ENCODE results near the gene SLC38A9. TPM values are rescaled to one million over a fixed set of nuclear protein-coding genes. Genes with fewer than 3 reads are reported as not detected.
"Not testable (repeated sequence)": the region's sequence is repeated elsewhere in the genome, so short reads cannot be mapped to it uniquely, and the experiment has no call there.

Gene SLC38A9
- total and polyA plus RNA-seq, 4 donors, result 11.4 to 31.0 (median 18.6) TPM

DNA sequence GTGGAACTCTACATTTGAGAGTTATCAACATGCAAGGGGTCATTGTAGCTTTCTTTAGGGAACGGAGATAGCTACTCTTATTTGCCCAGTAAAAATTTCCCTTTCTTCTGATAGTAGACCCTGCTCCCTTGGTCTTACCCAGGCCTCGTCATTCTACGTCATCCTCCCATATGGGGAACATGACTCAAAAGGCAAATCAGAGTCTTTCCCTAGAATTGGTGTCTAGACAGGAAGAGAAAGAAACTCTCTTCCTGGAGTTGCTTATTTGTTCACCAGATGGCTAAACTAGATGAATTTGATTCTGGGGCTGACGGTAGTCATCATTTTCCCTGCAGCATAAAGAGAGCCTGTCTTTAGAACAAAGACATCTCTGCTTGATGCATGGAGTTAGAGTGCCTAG is 12.2 kb upstream of the SLC38A9 start:
- Histone ChIP-seq H3K27me3 (ENCODE audit: control insufficient read depth in 4 of 4, insufficient read depth in 4 of 4, low read length in 3 of 4) (no peaks in the 10 kb centered on the region), H3K9me3 (ENCODE audit: control insufficient read depth in 4 of 4, low read length in 3 of 4) (no peaks in the 10 kb centered on the region), H3K4me3 (ENCODE audit: low read depth in 1 of 3, low read length in 3 of 3) (no peak overlapping the region), H3K27ac (ENCODE audit: low read depth in 1 of 2, low read length in 2 of 2) (no peak overlapping the region), H3K9ac (ENCODE audit: low read depth in 1 of 2, low read length in 2 of 2) (no peak overlapping the region), H3K36me3 (ENCODE audit: control insufficient read depth in 4 of 4, insufficient read depth in 3 of 4, low read depth in 1 of 4, low read length in 3 of 4) (no peaks in the 10 kb centered on the region), H3K4me1 (ENCODE audit: control insufficient read depth in 4 of 4, insufficient read depth in 4 of 4, low read length in 3 of 4) (no peaks in the 10 kb centered on the region)
- WGBS, result 86% methylated on average over 4 of the region's 4 CpGs
- TF ChIP-seq GABPA (IDR thresholded peaks at IDR 0.05 in 1 of 2, conservative IDR thresholded peaks at IDR 0.05 in 1 of 2) (no peak), RAD21 (IDR thresholded peaks at IDR 0.05) (no peak), JUND (IDR thresholded peaks at IDR 0.05) (no peak), EGR1 (IDR thresholded peaks at IDR 0.05; ENCODE audit: low read depth in 2 of 2) (no peak), HNF4A (conservative IDR thresholded peaks at IDR 0.05) (no peak), RXRA (IDR thresholded peaks at IDR 0.05) (no peak)
- TF ChIP-seq, protein P1, sequence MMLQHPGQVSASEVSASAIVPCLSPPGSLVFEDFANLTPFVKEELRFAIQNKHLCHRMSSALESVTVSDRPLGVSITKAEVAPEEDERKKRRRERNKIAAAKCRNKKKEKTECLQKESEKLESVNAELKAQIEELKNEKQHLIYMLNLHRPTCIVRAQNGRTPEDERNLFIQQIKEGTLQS (IDR thresholded peaks at IDR 0.05), result no peak
- TF ChIP-seq, protein P2, sequence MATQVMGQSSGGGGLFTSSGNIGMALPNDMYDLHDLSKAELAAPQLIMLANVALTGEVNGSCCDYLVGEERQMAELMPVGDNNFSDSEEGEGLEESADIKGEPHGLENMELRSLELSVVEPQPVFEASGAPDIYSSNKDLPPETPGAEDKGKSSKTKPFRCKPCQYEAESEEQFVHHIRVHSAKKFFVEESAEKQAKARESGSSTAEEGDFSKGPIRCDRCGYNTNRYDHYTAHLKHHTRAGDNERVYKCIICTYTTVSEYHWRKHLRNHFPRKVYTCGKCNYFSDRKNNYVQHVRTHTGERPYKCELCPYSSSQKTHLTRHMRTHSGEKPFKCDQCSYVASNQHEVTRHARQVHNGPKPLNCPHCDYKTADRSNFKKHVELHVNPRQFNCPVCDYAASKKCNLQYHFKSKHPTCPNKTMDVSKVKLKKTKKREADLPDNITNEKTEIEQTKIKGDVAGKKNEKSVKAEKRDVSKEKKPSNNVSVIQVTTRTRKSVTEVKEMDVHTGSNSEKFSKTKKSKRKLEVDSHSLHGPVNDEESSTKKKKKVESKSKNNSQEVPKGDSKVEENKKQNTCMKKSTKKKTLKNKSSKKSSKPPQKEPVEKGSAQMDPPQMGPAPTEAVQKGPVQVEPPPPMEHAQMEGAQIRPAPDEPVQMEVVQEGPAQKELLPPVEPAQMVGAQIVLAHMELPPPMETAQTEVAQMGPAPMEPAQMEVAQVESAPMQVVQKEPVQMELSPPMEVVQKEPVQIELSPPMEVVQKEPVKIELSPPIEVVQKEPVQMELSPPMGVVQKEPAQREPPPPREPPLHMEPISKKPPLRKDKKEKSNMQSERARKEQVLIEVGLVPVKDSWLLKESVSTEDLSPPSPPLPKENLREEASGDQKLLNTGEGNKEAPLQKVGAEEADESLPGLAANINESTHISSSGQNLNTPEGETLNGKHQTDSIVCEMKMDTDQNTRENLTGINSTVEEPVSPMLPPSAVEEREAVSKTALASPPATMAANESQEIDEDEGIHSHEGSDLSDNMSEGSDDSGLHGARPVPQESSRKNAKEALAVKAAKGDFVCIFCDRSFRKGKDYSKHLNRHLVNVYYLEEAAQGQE (IDR thresholded peaks at IDR 0.05), result no peak
- no peak for DNase-seq (ENCODE audit: low spot score)

DNA sequence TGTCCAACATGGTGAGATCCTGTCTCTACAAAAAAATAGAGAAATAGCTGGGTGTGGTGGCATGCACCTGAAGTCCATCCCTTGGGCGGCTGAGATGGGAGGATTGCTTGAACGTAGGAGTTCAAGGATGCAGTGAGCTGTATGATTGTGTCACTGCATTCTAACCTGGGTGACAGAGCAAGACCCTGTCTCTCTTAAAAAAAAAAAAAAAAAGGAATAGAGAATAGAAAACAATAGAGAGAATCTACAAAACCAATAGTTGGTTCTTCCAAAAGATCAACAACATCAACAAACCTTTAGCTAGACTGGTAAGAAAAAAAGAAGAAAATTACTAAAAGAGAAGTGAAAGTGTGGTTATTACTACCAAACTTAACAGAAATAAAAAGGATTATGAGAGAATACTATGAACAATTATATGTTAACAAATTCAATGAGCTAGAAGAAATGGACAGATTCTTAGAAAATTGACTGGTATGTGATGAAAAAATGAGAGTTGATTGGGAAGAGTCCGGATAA is 8.1 kb upstream of the SLC38A9 start:
- H3K36me3 ChIP-seq (ENCODE audit: control insufficient read depth in 4 of 4, insufficient read depth in 3 of 4, low read depth in 1 of 4, low read length in 3 of 4), result no peaks in the 10 kb centered on the region
- no peak overlapping the region for H3K9ac ChIP-seq (ENCODE audit: low read depth in 1 of 2, low read length in 2 of 2)
- H3K27ac ChIP-seq (ENCODE audit: low read depth in 1 of 2, low read length in 2 of 2), result no peak overlapping the region
- H3K4me3 ChIP-seq (ENCODE audit: low read depth in 1 of 3, low read length in 3 of 3), result no peak overlapping the region
- no peaks in the 10 kb centered on the region for H3K9me3 ChIP-seq (ENCODE audit: control insufficient read depth in 4 of 4, low read length in 3 of 4)
- no peaks in the 10 kb centered on the region for H3K27me3 ChIP-seq (ENCODE audit: control insufficient read depth in 4 of 4, insufficient read depth in 4 of 4, low read length in 3 of 4)
- no peak for DNase-seq (ENCODE audit: low spot score)
- H3K4me1 ChIP-seq (ENCODE audit: control insufficient read depth in 4 of 4, insufficient read depth in 4 of 4, low read length in 3 of 4), result no peaks in the 10 kb centered on the region
- WGBS, result 94% methylated on average over 3 of the region's 3 CpGs
- TF ChIP-seq HNF4A (conservative IDR thresholded peaks at IDR 0.05), result no peak
- no peak for TF ChIP-seq TAF1 (conservative IDR thresholded peaks at IDR 0.05)
- TF ChIP-seq FOXA1 (IDR thresholded peaks at IDR 0.05), result no peak
- no peak for TF ChIP-seq SP1 (IDR thresholded peaks at IDR 0.05)
- TF ChIP-seq RAD21 (IDR thresholded peaks at IDR 0.05), result no peak
- no peak for TF ChIP-seq YY1 (IDR thresholded peaks at IDR 0.05)
- TF ChIP-seq HNF4G (IDR thresholded peaks at IDR 0.05), result no peak
- no peak for TF ChIP-seq JUND (IDR thresholded peaks at IDR 0.05)
- TF ChIP-seq FOXA2 (IDR thresholded peaks at IDR 0.05), result no peak
- TF ChIP-seq, protein P3, sequence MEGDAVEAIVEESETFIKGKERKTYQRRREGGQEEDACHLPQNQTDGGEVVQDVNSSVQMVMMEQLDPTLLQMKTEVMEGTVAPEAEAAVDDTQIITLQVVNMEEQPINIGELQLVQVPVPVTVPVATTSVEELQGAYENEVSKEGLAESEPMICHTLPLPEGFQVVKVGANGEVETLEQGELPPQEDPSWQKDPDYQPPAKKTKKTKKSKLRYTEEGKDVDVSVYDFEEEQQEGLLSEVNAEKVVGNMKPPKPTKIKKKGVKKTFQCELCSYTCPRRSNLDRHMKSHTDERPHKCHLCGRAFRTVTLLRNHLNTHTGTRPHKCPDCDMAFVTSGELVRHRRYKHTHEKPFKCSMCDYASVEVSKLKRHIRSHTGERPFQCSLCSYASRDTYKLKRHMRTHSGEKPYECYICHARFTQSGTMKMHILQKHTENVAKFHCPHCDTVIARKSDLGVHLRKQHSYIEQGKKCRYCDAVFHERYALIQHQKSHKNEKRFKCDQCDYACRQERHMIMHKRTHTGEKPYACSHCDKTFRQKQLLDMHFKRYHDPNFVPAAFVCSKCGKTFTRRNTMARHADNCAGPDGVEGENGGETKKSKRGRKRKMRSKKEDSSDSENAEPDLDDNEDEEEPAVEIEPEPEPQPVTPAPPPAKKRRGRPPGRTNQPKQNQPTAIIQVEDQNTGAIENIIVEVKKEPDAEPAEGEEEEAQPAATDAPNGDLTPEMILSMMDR (IDR thresholded peaks at IDR 0.05; ENCODE audit: low read depth, low read length, missing input control), result no peak

DNA sequence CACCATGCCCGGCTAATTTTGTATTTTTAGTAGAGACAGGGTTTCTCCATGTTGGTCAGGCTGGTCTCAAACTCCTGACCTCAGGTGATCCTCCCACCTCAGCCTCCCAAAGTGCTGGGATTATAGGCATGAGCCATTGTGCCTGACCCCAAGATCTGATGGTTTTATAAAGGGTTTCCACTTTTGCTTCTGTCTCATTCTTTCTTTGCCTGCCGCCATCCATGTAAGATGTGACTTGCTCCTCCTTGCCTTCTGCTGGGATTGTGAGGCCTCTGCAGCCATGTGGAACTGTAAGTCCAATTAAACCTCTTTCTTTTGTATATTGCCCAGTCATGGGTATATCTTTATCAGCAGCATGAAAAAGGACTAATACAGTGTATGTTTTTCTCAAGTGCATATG is 6.9 kb upstream of the SLC38A9 start:
- H3K9ac ChIP-seq (ENCODE audit: low read depth in 1 of 2, low read length in 2 of 2); H3K27me3 ChIP-seq (ENCODE audit: control insufficient read depth in 4 of 4, insufficient read depth in 4 of 4, low read length in 3 of 4); H3K4me3 ChIP-seq (ENCODE audit: low read depth in 1 of 3, low read length in 3 of 3); H3K9me3 ChIP-seq (ENCODE audit: control insufficient read depth in 4 of 4, low read length in 3 of 4); H3K36me3 ChIP-seq (ENCODE audit: control insufficient read depth in 4 of 4, insufficient read depth in 3 of 4, low read depth in 1 of 4, low read length in 3 of 4); DNase-seq (ENCODE audit: low spot score); H3K27ac ChIP-seq (ENCODE audit: low read depth in 1 of 2, low read length in 2 of 2); H3K4me1 ChIP-seq (ENCODE audit: control insufficient read depth in 4 of 4, insufficient read depth in 4 of 4, low read length in 3 of 4): not testable (repeated sequence)
- 97% methylated on average over 2 of the region's 2 CpGs for WGBS

Measured in liver (tissue), 9 donors.